ENCODE measurements around the gene RBL2.

DNA sequence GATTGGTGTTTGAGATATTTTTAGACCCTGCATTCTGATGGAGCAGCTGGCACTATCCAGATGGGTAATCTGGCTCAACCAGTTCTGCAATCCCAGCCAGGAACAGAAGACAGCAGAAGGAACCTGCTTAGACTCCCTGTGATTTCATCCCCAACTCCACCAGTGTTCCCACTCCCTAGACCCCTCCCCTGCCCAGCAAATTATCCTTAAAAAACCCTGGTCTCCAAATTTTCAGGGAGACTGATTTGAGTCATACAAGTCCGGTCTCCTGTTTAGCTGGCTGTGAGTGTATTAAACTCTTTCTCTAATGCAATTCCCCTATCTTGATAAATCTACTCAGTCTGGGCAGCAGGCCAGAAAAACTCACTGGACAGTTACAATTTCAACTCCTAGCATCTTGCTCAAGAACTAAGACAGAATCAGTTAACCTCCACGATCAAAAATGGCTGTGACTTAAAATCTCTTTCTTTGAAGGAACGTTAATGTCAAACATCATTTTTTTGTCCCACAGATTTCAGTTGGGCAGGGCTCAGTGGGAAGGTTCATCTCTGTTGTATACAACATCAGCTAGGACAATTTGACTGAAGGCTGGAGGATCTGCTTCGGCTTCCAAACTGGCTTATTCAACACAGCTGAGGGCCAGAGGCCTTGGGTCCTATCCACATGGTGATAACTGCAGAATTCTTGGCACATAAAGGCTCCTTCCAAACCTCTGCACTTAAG, 4.9 kb upstream of the RBL2 start:
- no peak for TF ChIP-seq POLR2A (IDR thresholded peaks at IDR 0.05)
- TF ChIP-seq CTCF (IDR thresholded peaks at IDR 0.05): no peak

All from upper lobe of left lung (tissue), 4 donors.